T-helper 1 cell (primary cell): ENCODE results near the gene ZNF529.
"Not testable (repeated sequence)": the region's sequence is repeated elsewhere in the genome, so short reads cannot be mapped to it uniquely, and the experiment has no call there.

Source experiments
- DNase-seq, 5 donors: peaks; one replicate each; pipeline ENCODE4 v3.0.0-alpha.2; 2012 to 2020
- total RNA-seq, 4 donors: gene quantifications; one replicate each; lab custom pipeline; 2026; lab: John Stamatoyannopoulos, UW

Gene ZNF529
- 33.5 to 51.8 (median 47.1) reads per million in 4 donors for total RNA-seq

GRCh38 chr19:36573020-36573894, at the start of gene ZNF529:
ZNF529 (minus strand) TSS chr19:36573292; CDS start chr19:36572346, 946 bp downstream.
- peak; percentile 70 to 89 (median 77) for DNase-seq

GRCh38 chr19:36605877-36606478, 32.9 kb upstream of the ZNF529 start:
- no peak for DNase-seq

DNA sequence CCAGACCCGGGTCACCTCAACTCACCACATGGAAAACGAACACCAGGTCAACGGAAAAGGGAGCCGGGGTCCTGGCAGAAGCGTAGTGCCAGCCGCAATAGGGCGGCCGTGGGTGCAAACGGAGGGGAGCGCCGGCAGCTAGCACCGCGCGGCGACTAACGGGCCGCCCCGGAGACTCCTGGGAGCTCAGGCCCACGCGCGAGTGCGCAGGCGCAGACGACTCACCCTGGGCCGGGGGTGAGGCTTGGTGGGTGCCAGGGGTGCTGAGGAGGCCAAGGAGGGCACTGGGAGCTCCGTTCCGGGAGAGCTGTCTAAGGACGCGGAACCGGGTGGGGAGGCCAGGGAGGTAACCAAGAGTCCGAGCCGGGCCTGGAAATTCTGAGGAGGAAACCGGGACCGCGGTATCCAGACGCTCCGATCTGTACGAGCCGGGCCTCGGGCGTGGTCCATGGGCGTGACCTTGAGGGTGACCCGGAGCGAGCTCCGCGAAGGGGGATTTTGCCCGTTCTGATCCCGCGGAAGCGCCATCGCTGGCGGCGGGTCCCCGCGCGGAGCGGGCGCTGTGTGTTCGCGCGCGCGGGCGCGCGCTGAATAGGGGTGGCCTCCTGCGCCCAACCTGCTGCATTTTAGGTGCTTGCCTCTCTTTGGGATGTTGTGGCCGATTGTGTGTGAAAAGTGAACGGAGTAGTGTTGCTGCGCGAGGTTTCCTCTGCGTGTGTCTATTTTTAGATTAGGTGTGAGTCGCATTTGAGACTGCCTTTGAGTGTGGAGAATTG, 32.2 kb upstream of the ZNF529 start, which contains the start of gene ZNF382:
Gene ZNF382 (plus strand): TSS at position 213 of the 776 bp plus-strand sequence. CDS start 4,602 bp downstream, outside the sequence.
- DNase-seq = peak; percentile 73 to 87 (median 79)

DNA sequence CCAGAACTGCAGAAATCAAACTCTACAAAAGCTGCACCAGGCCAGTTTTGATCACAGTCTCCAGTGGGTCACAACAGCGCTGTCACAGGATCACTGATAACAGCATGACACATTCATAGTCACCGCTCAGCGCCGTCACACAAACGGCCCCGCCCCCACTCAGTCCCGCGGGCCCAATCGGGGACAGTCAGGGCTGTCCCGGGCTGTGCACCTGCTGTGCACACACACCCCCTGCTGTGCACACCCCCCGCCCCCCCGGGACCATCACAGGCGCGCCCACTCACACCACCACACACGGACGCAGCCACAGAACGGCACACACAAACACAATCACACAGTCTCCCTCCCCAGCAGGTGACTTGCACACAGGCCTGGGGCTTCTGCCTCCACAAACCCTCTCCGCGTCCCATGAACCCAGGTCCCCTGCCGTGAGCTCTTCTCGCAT, 31.6 kb upstream of the ZNF529 start:
- peak; percentile 77 to 86 (median 82) for DNase-seq

- not testable (repeated sequence) for DNase-seq
These were observed 29.6 kb upstream of the ZNF529 start for GRCh38 chr19:36602681-36603080.

- no peak for DNase-seq
These were observed 6.2 kb upstream of the ZNF529 start for GRCh38 chr19:36579255-36579654.

GRCh38 chr19:36577271-36577996, 4.3 kb upstream of the ZNF529 start:
- no peak for DNase-seq

- no peak for DNase-seq
These were observed 1.6 kb upstream of the ZNF529 start for GRCh38 chr19:36574741-36575140.

DNA sequence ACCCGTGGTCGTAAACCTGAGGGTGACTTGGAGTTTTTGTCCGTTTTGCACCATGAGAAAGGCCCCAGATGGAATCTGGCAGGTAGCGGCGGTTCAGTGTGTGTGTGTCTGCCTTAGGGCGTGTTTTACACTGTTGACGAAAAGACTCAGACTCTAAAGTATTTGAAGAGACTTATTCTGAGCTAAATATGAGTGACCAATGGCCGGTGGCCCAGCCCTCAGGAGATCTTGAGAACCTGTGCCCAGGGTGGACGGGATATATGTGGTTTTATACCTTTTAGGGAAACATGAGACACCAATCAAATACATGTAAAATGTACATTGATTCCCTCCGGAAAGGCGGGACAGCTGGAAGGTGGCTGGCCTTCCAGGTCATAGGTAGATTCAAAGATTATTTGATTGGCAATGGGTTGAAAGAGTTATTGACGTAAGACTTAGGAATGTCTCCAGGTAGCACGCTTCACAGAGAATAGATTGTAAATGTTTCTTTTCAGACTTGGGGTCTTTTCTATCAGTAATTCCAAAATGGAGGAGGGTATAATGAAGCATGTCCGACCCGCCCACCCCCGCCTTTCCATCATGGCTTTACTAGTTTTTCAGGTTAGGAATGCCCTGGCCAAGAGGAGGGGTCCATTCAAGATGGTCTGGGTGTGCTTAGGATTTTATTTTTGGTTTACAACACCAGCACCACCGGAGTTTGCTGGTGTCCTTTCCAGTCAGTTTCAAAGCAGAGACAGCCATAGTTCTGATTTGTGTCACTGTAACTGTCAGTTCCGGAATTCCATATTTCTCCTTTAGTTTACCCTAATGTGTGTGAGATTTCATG, 1.0 kb upstream of the ZNF529 start:
- no peak for DNase-seq

DNA sequence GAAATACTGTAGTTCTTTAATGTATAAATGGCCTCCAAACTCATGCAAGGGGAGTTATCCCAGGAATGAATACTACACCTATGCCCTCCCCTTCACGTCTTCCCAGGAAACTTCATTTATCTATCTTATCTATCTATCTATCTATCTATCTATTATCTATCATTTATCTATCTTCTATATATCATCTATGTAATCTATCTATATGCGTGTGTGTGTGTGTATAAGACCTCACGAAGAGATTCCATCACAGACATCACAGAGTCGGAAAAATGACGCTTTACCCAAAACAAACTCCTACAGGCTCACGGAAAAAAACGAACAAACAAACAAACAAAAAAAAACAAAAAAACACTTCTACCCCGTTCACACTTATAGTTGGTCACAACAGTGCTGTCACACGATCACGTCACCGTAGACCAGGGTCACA, 486 bp downstream of the ZNF529 start:
- no peak for DNase-seq

DNA sequence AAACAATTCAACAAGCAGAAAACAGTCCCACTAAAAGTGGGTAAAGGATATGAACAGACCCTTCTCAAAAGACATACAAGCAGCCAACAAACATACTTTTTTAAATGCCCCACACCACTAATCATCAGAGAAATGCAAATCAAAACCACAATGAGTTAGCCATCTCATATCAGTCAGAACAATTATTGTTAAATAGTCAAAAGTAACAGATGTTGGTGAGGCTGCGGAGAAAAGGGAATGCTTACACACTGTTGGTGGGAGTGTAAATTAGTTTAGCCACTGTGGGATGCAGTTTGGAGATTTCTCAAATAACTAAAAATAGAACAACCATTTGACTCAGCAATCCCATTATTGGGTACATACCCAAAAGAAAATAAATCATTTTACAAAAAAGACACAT, 8.7 kb downstream of the ZNF529 start:
- no peak for DNase-seq

DNA sequence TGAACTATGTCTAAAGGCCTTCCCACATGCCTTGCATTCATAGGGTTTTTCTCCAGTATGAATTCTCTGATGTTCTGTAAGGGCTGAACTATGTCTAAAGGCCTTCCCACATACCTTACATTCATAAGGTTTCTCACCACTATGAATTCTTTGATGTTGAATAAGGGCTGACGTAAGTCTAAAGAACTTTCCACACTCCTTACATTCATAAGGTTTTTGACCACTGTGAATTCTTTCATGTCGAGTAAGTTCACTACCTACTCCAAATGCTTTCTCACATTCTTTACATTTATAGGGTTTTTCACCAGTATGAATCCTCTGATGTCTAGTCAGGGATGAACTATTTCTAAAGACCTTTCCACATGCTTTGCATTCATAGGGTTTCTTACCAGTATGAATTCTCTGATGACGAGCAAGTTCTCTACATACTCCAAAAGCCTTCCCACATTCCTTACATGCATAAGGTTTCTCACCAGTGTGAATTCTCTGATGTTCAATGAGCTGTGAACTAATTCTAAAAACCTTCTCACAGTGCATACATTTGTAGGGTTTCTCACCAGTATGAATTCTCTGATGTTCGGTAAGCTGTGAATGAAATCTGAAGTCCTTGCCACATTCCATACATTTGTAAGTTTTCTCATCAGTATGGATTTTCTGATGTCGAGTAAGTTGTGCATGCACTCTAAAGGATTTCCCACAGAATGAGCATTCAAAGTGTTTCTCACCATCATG, 25.9 kb downstream of the ZNF529 start:
- peak in 1 of 5 donors; percentile 1 for DNase-seq

DNA sequence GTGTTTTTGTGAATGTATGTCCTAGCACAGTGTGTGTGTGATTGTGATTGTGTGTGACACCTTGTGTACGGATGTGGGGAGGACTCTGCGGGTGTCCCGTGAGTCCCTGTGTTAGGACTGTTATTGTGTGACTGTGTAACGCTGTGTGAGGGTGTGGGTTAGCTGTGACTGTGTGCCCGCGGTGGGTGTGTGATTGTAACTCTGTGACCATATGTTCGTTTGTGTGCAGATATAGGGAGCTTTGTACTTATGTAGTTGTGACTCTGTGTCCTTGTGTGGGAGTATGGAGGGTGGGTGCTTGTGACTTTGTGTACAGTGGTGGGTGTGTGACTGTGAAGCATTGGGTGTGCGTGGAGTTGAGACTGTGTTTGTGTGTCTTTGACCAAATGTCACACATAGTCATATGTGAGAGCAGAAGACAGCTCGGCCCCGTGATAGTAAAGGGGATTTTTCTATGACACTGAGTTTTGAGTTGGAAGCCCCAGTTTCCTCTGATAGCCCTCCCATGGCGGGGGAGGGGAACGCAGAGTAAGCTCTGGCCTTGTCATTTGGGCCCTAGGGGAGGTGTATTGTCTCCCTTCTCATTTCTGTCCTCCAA, 44.1 kb downstream of the ZNF529 start:
- peak in 2 of 5 donors; percentile 0 to 11 for DNase-seq

DNA sequence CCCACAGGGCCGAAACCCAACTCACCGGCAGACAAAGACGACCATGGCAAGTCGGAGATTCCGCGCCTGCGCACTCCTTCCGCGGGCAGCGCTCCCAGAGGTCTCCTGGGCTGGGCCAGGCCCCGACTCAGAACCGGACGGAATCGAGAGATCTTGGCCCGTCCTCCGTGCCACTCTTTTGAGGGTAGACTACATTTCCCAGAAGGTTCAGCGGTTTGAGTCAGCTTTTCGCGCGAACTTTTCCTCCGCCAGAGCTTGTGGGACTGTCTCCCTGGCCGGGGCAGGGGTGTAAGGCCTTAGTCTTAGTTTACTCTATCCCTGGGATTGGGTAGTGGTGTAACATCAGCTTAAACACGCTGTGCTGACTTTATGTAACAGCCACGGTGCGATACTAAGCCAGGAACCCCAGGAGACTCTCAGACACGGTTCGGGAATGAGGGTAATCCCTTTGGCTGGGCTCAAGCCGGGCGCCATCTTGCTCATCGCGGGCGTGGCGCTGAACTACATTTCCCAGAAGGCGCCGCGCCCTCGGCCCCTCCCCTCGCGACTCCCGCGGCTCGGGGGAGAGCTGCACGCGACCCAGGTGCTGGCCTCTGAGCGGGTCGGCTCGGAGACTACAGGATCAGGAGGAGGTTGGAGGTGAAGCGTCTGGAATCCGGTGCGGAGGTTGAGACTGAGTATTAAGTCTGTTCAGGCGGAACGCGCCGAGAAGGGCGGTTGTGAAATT, 44.7 kb downstream of the ZNF529 start, which contains the start of gene ZNF260:
Gene ZNF260 (minus strand): TSS at position 78 of the 727 bp plus-strand sequence. CDS start 13,033 bp downstream, outside the sequence.
- DNase-seq = peak; percentile 85 to 93 (median 88)

GRCh38 chr19:36527873-36528193, 45.3 kb downstream of the ZNF529 start:
- DNase-seq = no peak

- DNase-seq = no peak
These were observed 45.8 kb downstream of the ZNF529 start for GRCh38 chr19:36527341-36527740.

DNA sequence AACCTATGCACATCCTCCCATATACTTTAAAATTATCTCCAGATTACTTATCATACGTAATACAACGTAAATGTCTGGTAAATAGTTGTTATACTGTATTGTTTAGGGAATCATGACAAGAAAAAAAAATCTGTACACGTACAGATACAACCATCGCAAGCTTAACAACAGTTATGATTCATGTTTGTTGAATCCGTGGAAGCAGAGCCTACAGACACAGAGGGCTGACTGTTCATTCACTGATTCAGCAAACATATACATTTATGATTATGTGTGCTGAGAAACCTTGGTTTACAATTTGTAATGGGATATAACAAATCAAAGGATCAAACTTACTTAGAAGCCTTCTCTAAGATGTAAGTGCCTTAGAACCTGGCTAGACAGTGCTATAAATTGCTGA, 46.5 kb downstream of the ZNF529 start:
- DNase-seq = no peak

- no peak for DNase-seq
These were observed 48.5 kb downstream of the ZNF529 start for GRCh38 chr19:36524617-36525016.

GRCh38 chr19:36514012-36514612, 59.0 kb downstream of the ZNF529 start:
- DNase-seq = no peak
